ENCODE measurements around the gene SIGLEC8.
"Not testable (repeated sequence)": the region's sequence is repeated elsewhere in the genome, so short reads cannot be mapped to it uniquely, and the experiment has no call there.

Gene SIGLEC8

GRCh38 chr19:51458051-51458645 is at the start of gene SIGLEC8:
Gene SIGLEC8 (minus strand): TSS chr19:51458454. CDS start chr19:51458387, 67 bp downstream.
- H3K27me3 ChIP-seq (ENCODE audit: insufficient read depth, insufficient read length) = no peaks in the 10 kb centered on the region
- H3K4me1 ChIP-seq (ENCODE audit: insufficient read depth, insufficient read length) = no peaks in the 10 kb centered on the region
- no peak within 1 kb of the TSS for H3K4me3 ChIP-seq (ENCODE audit: insufficient read length, low read depth)
- no peak for TF ChIP-seq YY1 (IDR thresholded peaks at IDR 0.05; ENCODE audit: insufficient read depth, insufficient read length)
- TF ChIP-seq SUZ12 (IDR thresholded peaks at IDR 0.05; ENCODE audit: extremely low read depth, insufficient read depth, insufficient read length) = no peak
- TF ChIP-seq ZNF274 (IDR thresholded peaks at IDR 0.05; ENCODE audit: low read depth, low read length) = no peak
- H3K9me3 ChIP-seq (ENCODE audit: insufficient read depth, low read length) = no peaks in the 10 kb centered on the region
- H3K36me3 ChIP-seq (ENCODE audit: insufficient read depth, insufficient read length, low read length) = no peaks in the 10 kb centered on the region
- DNase-seq (ENCODE audit: low read depth, low spot score) = no peak
- no peak within 1 kb of the TSS for H3K9ac ChIP-seq (ENCODE audit: insufficient read length, low read depth)

- Histone ChIP-seq H3K9me3 (ENCODE audit: insufficient read depth, low read length) (no peaks in the 10 kb centered on the region), H3K36me3 (ENCODE audit: insufficient read depth, insufficient read length, low read length) (no peaks in the 10 kb centered on the region), H3K4me3 (ENCODE audit: insufficient read length, low read depth) (no peak overlapping the region), H3K9ac (ENCODE audit: insufficient read length, low read depth) (no peak overlapping the region), H3K27me3 (ENCODE audit: insufficient read depth, insufficient read length) (no peaks in the 10 kb centered on the region), H3K4me1 (ENCODE audit: insufficient read depth, insufficient read length) (no peaks in the 10 kb centered on the region)
- DNase-seq (ENCODE audit: low read depth, low spot score) = no peak
- TF ChIP-seq YY1 (IDR thresholded peaks at IDR 0.05; ENCODE audit: insufficient read depth, insufficient read length) (no peak), ZNF274 (IDR thresholded peaks at IDR 0.05; ENCODE audit: low read depth, low read length) (no peak), SUZ12 (IDR thresholded peaks at IDR 0.05; ENCODE audit: extremely low read depth, insufficient read depth, insufficient read length) (no peak)
Observed at GRCh38 chr19:51507640-51508058, 49.4 kb upstream of the SIGLEC8 start.

GRCh38 chr19:51507192-51507591 is 48.9 kb upstream of the SIGLEC8 start:
- no peaks in the 10 kb centered on the region for H3K4me1 ChIP-seq (ENCODE audit: insufficient read depth, insufficient read length)
- no peak overlapping the region for H3K9ac ChIP-seq (ENCODE audit: insufficient read length, low read depth)
- no peaks in the 10 kb centered on the region for H3K36me3 ChIP-seq (ENCODE audit: insufficient read depth, insufficient read length, low read length)
- no peaks in the 10 kb centered on the region for H3K27me3 ChIP-seq (ENCODE audit: insufficient read depth, insufficient read length)
- H3K9me3 ChIP-seq (ENCODE audit: insufficient read depth, low read length) = no peaks in the 10 kb centered on the region
- H3K4me3 ChIP-seq (ENCODE audit: insufficient read length, low read depth) = no peak overlapping the region
- no peak for TF ChIP-seq YY1 (IDR thresholded peaks at IDR 0.05; ENCODE audit: insufficient read depth, insufficient read length)
- TF ChIP-seq SUZ12 (IDR thresholded peaks at IDR 0.05; ENCODE audit: extremely low read depth, insufficient read depth, insufficient read length) = no peak
- no peak for TF ChIP-seq ZNF274 (IDR thresholded peaks at IDR 0.05; ENCODE audit: low read depth, low read length)
- DNase-seq (ENCODE audit: low read depth, low spot score) = no peak

GRCh38 chr19:51505904-51506303 is 47.6 kb upstream of the SIGLEC8 start:
- no peaks in the 10 kb centered on the region for H3K27me3 ChIP-seq (ENCODE audit: insufficient read depth, insufficient read length)
- H3K4me1 ChIP-seq (ENCODE audit: insufficient read depth, insufficient read length) = no peaks in the 10 kb centered on the region
- no peak overlapping the region for H3K4me3 ChIP-seq (ENCODE audit: insufficient read length, low read depth)
- H3K9me3 ChIP-seq (ENCODE audit: insufficient read depth, low read length) = no peaks in the 10 kb centered on the region
- no peaks in the 10 kb centered on the region for H3K36me3 ChIP-seq (ENCODE audit: insufficient read depth, insufficient read length, low read length)
- no peak overlapping the region for H3K9ac ChIP-seq (ENCODE audit: insufficient read length, low read depth)
- TF ChIP-seq ZNF274 (IDR thresholded peaks at IDR 0.05; ENCODE audit: low read depth, low read length) (no peak), SUZ12 (IDR thresholded peaks at IDR 0.05; ENCODE audit: extremely low read depth, insufficient read depth, insufficient read length) (no peak), YY1 (IDR thresholded peaks at IDR 0.05; ENCODE audit: insufficient read depth, insufficient read length) (no peak)
- DNase-seq (ENCODE audit: low read depth, low spot score) = no peak

- Histone ChIP-seq H3K4me3 (ENCODE audit: insufficient read length, low read depth) (no peak overlapping the region), H3K36me3 (ENCODE audit: insufficient read depth, insufficient read length, low read length) (no peaks in the 10 kb centered on the region), H3K4me1 (ENCODE audit: insufficient read depth, insufficient read length) (no peaks in the 10 kb centered on the region), H3K9me3 (ENCODE audit: insufficient read depth, low read length) (no peaks in the 10 kb centered on the region), H3K27me3 (ENCODE audit: insufficient read depth, insufficient read length) (no peaks in the 10 kb centered on the region), H3K9ac (ENCODE audit: insufficient read length, low read depth) (no peak overlapping the region)
- DNase-seq (ENCODE audit: low read depth, low spot score) = no peak
- TF ChIP-seq SUZ12 (IDR thresholded peaks at IDR 0.05; ENCODE audit: extremely low read depth, insufficient read depth, insufficient read length) = no peak
- TF ChIP-seq ZNF274 (IDR thresholded peaks at IDR 0.05; ENCODE audit: low read depth, low read length) = no peak
- TF ChIP-seq YY1 (IDR thresholded peaks at IDR 0.05; ENCODE audit: insufficient read depth, insufficient read length) = no peak
Observed at GRCh38 chr19:51503896-51504295, 45.6 kb upstream of the SIGLEC8 start.

- peaks cover 3% of the 10 kb centered on the region for H3K27me3 ChIP-seq (ENCODE audit: insufficient read depth, insufficient read length)
- no peaks in the 10 kb centered on the region for H3K36me3 ChIP-seq (ENCODE audit: insufficient read depth, insufficient read length, low read length)
- H3K4me1 ChIP-seq (ENCODE audit: insufficient read depth, insufficient read length) = no peaks in the 10 kb centered on the region
- no peak for DNase-seq (ENCODE audit: low read depth, low spot score)
- TF ChIP-seq SUZ12 (IDR thresholded peaks at IDR 0.05; ENCODE audit: extremely low read depth, insufficient read depth, insufficient read length) (no peak), YY1 (IDR thresholded peaks at IDR 0.05; ENCODE audit: insufficient read depth, insufficient read length) (no peak), ZNF274 (IDR thresholded peaks at IDR 0.05; ENCODE audit: low read depth, low read length) (no peak)
- no peaks in the 10 kb centered on the region for H3K9me3 ChIP-seq (ENCODE audit: insufficient read depth, low read length)
- H3K9ac ChIP-seq (ENCODE audit: insufficient read length, low read depth) = no peak overlapping the region
- no peak overlapping the region for H3K4me3 ChIP-seq (ENCODE audit: insufficient read length, low read depth)
Observed at GRCh38 chr19:51503286-51503817, 45.1 kb upstream of the SIGLEC8 start.

- peaks cover 5% of the 10 kb centered on the region for H3K27me3 ChIP-seq (ENCODE audit: insufficient read depth, insufficient read length)
- H3K9me3 ChIP-seq (ENCODE audit: insufficient read depth, low read length) = no peaks in the 10 kb centered on the region
- no peak within 1 kb of the TSS for H3K9ac ChIP-seq (ENCODE audit: insufficient read length, low read depth)
- TF ChIP-seq ZNF274 (IDR thresholded peaks at IDR 0.05; ENCODE audit: low read depth, low read length) (no peak), YY1 (IDR thresholded peaks at IDR 0.05; ENCODE audit: insufficient read depth, insufficient read length) (no peak), SUZ12 (IDR thresholded peaks at IDR 0.05; ENCODE audit: extremely low read depth, insufficient read depth, insufficient read length) (no peak)
- no peaks in the 10 kb centered on the region for H3K36me3 ChIP-seq (ENCODE audit: insufficient read depth, insufficient read length, low read length)
- H3K4me1 ChIP-seq (ENCODE audit: insufficient read depth, insufficient read length) = no peaks in the 10 kb centered on the region
- no peak within 1 kb of the TSS for H3K4me3 ChIP-seq (ENCODE audit: insufficient read length, low read depth)
- no peak for DNase-seq (ENCODE audit: low read depth, low spot score)
Observed at GRCh38 chr19:51501594-51502263, 43.5 kb upstream of the SIGLEC8 start, which contains the start of gene SIGLEC12. Gene SIGLEC12 (minus strand): TSS chr19:51501800. CDS start chr19:51501733, 67 bp downstream.

- H3K36me3 ChIP-seq (ENCODE audit: insufficient read depth, insufficient read length, low read length); H3K4me1 ChIP-seq (ENCODE audit: insufficient read depth, insufficient read length); DNase-seq (ENCODE audit: low read depth, low spot score); H3K9me3 ChIP-seq (ENCODE audit: insufficient read depth, low read length); H3K4me3 ChIP-seq (ENCODE audit: insufficient read length, low read depth); H3K27me3 ChIP-seq (ENCODE audit: insufficient read depth, insufficient read length); H3K9ac ChIP-seq (ENCODE audit: insufficient read length, low read depth): not testable (repeated sequence)
Observed at GRCh38 chr19:51500931-51501330, 42.7 kb upstream of the SIGLEC8 start.

Measured in NT2/D1 (cell line).